Measurements from ENCODE around the gene ARL13B.
"Not testable (repeated sequence)": the region's sequence is repeated elsewhere in the genome, so short reads cannot be mapped to it uniquely, and the experiment has no call there.

Gene ARL13B

GRCh38 chr3:94070341-94070911, 90.5 kb downstream of the ARL13B start:
- TF ChIP-seq, protein P1, sequence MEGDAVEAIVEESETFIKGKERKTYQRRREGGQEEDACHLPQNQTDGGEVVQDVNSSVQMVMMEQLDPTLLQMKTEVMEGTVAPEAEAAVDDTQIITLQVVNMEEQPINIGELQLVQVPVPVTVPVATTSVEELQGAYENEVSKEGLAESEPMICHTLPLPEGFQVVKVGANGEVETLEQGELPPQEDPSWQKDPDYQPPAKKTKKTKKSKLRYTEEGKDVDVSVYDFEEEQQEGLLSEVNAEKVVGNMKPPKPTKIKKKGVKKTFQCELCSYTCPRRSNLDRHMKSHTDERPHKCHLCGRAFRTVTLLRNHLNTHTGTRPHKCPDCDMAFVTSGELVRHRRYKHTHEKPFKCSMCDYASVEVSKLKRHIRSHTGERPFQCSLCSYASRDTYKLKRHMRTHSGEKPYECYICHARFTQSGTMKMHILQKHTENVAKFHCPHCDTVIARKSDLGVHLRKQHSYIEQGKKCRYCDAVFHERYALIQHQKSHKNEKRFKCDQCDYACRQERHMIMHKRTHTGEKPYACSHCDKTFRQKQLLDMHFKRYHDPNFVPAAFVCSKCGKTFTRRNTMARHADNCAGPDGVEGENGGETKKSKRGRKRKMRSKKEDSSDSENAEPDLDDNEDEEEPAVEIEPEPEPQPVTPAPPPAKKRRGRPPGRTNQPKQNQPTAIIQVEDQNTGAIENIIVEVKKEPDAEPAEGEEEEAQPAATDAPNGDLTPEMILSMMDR (IDR thresholded peaks at IDR 0.05; ENCODE audit: low read depth, low read length) = no peak
- DNase-seq (ENCODE audit: extremely low read depth, low read depth) = no peak

DNA sequence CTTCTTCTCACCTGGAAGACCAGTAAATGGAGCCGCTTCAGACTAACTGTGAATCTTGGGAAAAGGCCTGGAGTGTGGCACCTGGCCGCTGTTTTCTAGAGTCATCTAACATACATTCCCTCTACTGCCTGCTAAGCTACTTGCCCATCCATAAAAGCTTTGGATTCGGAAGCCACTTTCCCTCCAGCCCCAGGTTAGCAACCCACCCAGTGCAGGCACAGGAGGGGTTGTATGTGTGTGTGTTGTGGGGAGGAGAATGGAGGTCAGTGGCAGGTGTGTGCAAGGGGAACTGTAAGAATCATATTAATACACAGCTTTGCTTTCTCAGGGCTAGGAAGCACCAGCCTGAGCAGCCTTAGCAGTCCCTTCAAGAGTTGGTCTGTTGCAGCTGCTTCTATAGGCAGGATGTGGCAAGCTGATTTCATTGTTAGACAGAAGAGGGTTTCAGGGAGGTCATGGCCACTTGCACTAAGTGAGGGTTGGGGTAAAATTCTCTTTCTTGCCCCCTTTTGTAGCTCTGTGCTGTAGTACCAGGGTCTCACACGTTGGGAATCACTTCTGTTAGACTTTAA, 91.8 kb downstream of the ARL13B start:
- TF ChIP-seq, protein P1 (IDR thresholded peaks at IDR 0.05; ENCODE audit: low read depth, low read length) = no peak
- DNase-seq (ENCODE audit: extremely low read depth, low read depth) = no peak

- no peak for DNase-seq (ENCODE audit: extremely low read depth, low read depth)
- TF ChIP-seq, protein P1 (IDR thresholded peaks at IDR 0.05; ENCODE audit: low read depth, low read length) = no peak
Measured at GRCh38 chr3:94076055-94076454, 96.1 kb downstream of the ARL13B start.

DNA sequence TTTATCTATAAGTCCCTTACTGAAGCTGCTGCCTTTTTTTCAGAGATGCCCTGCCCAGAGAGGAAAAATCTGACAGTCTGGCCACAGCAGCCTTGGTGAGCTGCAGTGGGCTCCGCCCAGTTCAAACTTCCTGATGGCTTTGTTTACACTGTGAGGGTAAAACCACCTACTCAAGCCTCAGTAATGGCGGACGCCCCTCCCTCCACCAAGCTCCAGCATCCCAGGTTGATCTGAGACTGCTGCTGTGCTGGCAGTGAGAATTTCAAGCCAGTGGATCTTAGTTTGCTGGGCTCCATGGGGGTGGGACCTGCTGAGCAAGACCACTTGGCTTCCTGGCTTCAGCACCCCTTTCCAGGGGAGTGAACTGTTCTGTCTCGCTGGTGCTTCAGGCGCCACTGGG, 100.6 kb downstream of the ARL13B start:
- DNase-seq (ENCODE audit: extremely low read depth, low read depth) = not testable (repeated sequence)

DNA sequence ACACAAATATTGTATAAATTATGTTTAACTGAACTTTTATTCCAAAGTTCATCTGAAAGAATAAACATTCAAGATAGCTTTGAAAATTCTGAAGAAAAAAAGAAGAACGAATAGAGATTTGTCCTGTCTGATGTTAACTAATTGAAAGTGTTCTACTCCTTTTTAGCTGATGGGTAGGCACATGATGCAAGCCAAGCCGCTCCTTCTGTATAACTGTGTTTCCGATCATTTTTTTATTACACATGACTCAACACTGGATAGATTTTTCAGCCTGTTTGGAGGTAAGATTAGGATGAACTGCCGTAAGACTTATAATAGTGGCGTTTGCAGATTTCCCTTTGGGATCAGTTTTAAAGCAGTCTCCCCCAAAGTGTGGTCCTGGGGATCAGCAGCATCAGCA, 101.9 kb downstream of the ARL13B start:
- DNase-seq (ENCODE audit: extremely low read depth, low read depth) = no peak
- TF ChIP-seq, protein P1 (IDR thresholded peaks at IDR 0.05; ENCODE audit: low read depth, low read length) = no peak

- DNase-seq (ENCODE audit: extremely low read depth, low read depth) = no peak
- TF ChIP-seq, protein P1 (IDR thresholded peaks at IDR 0.05; ENCODE audit: low read depth, low read length) = no peak
Measured at GRCh38 chr3:94082391-94082937, 102.5 kb downstream of the ARL13B start.

- no peak for DNase-seq (ENCODE audit: extremely low read depth, low read depth)
- TF ChIP-seq, protein P1 (IDR thresholded peaks at IDR 0.05; ENCODE audit: low read depth, low read length) = no peak
Measured at GRCh38 chr3:94083261-94083660, 103.3 kb downstream of the ARL13B start.

- TF ChIP-seq, protein P1 (IDR thresholded peaks at IDR 0.05; ENCODE audit: low read depth, low read length) = no peak
- no peak for DNase-seq (ENCODE audit: extremely low read depth, low read depth)
Measured at GRCh38 chr3:94089126-94089525, 109.2 kb downstream of the ARL13B start.

Data from AG09319 (cell line).